NCI-H1105 (cell line): Measurements from ENCODE around the gene CDHR2.
"Not testable (repeated sequence)": the region's sequence is repeated elsewhere in the genome, so short reads cannot be mapped to it uniquely, and the experiment has no call there.

Source experiments
- DNase-seq: peaks from one replicate; lab custom pipeline; 2025; lab: John Stamatoyannopoulos, UW

The CDHR2 gene

DNA sequence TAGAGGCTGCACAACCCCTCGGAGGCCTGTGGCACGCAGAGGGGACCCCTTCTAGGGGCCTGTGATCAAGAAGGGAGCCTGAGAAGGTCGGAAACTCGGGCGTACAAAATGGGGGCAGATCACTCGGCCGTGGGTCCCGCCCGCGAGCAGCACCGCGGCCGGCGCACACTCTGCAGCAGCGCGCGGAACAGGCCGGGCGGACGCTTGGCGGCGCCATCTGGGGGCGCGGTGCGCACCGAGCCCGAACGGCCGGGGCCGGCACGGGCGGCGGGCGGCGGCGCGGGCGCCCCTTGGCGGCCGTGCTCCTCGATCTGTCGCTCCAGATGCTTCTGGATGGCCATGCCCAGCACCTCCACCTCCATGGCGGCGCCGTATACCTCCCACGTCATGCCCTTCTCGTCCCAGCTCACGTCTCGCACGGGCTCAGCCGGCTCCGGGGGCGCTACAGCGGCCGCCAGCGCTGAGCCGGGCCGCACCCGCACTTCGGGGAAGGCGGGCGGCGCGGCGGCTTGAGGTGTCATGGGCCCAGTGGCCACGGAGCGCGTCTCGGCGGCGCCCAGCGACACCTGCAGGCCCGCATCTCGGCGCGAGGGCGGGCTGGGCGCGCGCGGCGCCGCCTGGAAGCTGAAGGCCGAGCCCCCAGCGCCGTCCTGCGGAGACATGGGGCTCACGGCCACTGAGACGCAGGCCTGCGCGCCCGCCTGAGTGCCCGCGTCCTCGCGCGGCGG is 47.7 kb downstream of the CDHR2 start:
- no peak for DNase-seq

DNA sequence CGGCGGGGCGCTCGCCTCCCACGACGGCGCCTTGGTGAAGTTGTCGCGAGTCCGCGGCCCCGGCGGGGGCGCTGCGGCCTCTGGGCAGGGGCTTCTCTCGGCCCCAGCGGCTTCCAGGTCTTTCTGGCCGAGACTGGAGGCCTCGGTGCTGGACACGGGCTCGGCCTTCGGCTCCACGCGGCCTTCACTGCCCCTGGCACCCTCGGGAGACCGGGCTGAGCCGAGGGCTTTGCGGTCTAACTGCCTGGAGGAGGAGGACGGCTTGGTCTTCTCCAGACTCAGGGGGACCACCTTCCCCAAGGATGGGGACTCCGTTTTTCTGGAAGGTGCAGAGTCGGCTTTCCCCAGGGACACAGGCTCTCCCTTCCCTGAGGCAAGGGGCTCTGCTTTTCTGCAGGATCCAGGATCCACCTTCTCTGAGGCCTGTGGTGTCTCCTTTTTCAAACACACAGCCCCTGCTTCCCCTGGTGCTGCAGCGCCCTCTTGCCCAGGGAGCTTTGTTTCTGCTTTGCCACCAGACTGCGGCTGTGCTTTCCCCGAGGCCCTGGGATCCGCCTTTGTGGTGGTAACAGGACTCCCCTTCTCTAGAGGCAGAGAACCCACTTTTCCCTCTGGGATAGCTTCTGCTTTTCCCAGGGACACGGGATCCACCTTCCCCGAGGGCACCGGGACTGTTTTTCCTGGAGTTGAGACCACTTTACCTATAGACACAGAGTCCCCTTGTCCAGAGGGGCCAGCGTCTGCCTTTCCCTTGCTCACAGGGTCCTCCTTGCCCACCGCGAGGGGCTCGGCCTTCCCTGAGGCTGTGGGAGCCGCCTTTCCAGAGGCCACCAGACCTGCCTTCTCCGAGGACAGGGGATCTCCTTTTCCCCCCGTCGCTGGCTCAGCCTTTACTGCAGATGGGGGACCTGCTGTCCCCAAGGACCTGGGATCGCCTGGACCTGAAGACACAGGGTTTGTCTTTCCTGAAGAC is 48.6 kb downstream of the CDHR2 start:
- DNase-seq = no peak

DNA sequence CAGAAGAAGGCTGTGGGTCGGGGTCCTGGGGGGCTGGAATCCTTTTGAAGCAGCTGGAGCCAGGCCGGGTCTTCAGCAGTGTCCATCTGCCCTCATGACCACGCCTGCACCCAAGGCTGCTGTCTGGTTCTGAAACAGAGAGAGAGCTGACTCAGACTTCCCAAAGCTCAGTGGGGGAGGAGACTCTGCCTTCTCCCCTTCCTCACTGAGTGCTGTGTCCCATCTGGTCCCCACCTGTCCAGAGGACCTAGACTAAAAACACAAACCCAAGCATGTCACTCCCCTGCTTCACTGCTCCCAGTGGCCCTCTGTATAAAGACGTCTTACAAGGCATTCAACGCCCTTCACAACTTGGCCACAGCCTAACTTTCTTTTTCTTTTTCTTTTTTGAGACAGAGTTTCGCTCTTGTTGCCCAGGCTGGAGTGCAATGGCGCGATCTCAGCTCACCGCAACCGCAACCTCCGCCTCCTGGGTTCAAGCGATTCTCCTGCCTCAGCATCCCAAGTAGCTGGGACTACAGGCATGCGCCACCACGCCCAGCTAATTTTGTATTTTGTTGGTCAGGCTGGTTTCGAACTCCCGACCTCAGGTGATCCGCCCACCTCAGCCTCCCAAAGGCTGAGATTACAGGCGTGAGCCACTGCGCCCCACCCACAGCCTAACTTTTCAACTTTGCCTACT is 50.7 kb downstream of the CDHR2 start:
- DNase-seq = not testable (repeated sequence)

DNA sequence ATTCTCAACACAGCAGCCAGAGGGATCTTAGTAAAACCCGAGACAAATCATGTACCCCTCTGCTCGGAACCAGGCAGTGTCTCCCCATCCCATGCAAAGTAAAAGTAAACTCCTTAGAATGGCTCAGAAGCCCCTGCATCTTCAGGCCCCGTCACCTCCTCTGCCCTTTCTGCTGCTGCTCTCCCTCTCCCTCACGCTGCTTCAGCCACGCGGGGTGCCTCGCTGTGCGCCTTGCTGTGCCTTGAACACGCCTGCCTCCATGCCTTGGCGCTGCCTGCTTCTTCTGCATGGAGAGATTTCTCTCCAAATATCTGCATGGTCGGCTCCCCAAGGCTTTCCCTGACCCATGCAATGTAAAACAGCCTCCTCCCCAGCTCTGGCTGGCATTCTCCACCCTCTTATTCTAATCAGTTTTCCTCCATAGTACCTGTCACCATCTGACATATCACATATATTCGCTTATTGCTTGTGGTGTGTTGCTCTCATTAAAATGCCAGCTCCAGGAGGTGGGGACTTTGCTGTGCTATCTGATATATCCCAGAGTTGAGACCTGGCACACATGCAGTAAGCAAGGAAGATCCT is 52.9 kb downstream of the CDHR2 start:
- no peak for DNase-seq

DNA sequence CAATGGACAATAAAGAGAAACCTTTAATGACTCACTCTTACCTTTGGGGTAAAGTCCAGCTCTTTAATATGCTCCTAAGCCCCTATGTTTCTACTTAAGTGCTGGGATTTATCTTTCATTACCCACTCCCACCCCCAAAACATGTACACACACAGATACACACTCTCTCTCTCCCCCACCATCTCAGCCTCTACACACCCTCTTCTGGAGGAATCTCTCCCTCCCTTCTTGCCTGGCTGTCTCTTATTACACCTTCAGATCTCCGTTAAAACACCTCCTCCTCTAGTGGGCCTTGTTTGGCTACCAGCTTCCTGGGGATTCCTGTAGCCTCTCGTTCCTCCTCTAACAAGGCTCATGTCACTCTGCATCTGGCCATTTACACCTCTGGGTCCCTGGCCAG is 53.9 kb downstream of the CDHR2 start:
- DNase-seq = no peak

DNA sequence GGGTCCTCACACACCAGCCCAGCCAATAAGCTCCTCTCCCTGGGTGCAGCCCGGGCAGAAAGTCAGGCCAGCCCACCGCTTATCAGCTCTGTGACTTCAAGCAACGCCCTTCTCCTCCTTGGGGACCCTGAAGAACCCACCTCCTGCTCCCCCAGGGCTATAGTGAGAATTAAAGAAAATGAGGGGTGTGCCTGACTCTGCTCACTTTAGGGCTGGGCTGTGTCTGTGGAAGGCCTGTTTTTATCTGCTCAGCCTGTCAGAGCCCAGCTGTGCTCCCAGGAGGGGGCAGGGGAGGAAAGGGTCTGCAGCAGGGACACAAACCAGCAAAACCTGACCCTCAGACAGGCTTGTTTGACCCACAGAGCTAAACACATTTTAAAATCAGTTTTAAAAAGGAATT is 56.9 kb downstream of the CDHR2 start:
- DNase-seq = no peak

DNA sequence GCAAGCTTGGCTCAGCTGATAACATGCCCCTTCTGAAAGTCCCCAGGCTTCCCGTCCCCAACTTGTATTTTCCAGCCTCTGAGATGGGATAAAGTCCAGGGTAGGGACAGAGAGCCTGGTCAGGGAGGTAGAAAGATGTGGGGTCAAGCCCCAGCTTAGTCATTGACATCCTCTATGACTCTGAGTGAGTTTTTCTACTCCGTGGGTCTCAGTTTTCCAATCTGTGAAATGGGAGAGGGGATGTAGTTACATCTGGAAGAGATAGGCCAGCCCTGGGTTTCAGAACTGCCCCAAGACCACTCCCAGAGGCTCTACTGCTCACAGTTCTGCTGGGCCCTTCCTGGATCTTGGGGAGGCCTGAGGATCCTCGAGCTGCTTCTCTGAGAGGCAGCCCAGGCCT is 57.7 kb downstream of the CDHR2 start:
- no peak for DNase-seq

DNA sequence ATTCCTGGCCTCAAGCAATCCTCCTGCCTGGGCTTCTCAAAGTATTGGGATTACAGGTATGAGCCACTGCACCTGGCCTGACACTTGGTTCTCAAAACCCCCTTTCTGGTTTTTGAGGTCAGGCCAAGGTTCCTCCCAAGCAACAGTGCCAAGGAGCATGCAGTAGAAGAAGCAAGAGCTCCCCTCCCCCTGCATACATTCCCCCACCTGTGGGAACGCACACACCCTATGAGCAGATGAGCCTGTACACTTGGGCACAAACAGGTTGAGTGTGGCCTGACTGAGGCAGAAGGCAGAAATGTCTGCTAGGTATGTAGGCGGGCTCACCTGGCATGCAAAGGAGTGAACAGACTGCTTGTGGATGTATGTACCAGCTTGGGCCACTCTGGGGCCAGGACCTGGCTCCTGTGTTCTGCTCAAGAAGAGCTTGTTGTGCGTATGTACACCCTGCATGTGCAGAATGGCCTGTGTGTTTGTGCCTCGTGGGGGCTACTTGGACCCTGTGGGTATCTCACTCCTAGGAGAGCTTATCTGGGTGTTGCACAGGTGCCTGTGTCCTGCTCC is 59.1 kb downstream of the CDHR2 start:
- DNase-seq = no peak

DNA sequence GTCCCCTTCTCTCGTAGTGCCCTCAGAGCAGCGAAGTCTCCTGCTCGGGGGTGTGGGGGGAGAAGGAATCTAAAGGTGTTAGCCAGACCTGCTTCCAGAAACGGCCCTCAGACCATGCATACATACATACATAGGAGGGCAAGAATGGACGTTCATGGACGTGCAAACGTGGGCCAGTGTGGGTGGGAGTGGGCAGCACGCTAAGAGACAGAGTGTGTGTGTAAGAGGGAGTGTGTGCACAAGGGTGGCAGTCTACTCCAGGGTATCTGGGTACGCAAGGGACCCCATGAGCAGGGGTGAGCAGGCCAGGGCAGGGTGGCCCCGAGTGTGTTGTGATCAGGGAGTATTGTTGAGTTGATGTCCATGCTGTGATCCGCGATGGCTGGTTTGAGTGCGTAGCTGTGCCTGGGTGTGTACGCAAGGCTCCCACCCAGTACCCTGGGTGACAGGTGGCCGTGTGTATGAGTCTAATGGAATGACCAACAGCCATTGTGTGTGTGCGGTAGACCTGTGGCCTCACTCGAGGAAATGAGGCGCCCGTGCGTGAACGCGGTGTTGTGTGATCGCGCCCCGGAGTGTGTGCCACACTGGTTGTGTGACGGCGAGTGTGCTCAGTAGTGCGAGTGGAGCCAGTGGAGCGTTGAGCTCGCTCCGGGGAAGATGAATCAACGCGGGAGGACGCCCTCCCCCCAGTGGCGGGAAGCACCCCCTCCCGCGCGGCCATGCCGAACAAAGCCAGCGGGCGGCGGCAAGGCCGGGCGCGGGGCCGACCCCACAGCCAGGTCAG is 60.0 kb downstream of the CDHR2 start:
- no peak for DNase-seq

DNA sequence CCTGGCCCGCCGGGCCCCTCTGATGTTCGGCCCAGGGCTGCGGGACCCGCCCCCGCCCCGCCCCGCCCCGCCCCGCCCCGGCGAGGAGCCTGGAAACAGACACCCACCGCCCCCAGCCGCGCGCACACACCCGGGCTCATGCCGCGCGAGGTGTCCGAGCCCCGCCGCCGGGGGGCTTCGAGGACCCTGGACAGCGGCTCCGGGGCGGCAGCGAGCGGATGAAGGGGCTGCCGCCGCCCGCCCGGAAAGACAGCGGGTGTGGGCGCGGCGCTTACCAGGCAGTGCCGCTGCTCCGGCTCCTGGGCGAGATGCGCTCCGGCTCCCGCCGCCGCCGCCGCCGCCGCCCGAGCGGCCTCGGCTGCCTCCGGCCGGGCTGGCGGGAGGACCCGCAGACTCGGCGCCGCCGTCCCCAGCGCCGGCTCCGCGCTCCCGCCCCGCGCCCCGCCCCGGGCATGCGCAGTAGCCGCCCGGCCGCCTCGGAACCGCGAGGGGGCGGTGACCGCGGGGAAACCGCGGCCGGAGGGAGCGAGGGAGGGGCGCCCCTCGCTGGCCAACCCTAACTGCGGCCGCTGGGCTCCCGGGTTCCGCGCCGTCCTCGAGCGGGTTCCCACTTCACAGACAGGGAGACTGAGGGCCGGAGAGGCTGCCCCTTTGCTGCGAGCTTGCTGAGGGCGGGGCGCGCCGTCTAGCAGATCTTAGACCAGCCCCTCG is 60.7 kb downstream of the CDHR2 start, which contains the start of gene GPRIN1:
GPRIN1 (minus strand) TSS at position 433 of the 711 bp plus-strand sequence. CDS start 10,322 bp downstream, outside the sequence.
- peak; percentile 68 for DNase-seq

DNA sequence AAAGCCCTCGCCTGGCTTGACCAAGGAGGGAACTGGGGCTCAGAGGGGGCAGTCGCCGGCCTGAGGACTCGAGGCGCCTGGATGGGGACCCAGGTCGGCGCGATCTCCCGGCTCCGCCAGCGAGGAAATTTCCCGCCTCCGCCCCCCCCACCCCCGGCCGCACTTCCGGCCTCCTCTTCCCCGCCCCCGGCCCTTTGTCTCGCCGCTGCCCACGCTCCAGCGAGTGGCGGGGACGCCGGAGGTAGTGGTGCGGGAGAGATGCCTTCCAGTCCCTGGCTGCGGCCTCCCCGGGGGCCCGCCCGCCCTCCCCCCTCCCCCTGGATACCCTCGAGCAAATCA is 61.3 kb downstream of the CDHR2 start:
- DNase-seq = no peak

DNA sequence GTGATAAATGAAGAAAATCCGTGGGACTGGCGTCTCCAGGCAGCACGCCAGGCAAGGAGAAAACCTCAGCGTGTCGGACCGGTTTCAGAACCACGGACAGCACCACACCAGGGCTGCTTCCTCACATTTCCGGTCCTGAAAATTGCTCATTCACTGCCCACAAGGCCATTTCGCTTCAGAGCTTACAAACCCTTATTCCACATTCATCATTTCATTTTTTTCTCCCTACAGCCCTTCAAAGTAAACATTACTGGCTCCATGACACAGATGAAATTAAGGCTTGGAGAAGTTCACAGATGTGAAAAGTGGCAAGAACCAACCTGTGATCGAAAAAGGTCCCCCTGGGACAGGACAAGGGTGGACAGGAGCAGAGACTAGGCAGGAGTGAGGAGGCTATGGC is 62.3 kb downstream of the CDHR2 start:
- DNase-seq = no peak

DNA sequence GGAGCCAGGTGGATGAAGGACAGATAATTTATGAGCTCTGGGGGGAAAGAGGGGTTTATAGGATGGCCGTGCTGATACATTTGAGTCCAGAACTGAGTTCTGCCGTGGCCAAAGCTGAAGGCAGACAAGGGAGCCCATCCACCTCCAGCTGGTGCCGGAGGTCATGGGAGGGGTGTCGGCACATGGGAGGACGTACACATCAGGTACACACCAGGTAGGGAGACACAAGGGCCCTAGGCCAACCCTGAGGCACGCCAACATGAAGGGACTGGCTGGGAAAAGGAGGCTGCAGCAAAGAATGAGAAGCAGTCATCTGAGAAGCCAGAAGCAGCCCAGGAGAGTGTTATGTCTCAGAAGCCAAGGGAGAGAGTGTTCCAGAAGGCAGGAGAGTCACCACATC is 62.9 kb downstream of the CDHR2 start:
- no peak for DNase-seq

DNA sequence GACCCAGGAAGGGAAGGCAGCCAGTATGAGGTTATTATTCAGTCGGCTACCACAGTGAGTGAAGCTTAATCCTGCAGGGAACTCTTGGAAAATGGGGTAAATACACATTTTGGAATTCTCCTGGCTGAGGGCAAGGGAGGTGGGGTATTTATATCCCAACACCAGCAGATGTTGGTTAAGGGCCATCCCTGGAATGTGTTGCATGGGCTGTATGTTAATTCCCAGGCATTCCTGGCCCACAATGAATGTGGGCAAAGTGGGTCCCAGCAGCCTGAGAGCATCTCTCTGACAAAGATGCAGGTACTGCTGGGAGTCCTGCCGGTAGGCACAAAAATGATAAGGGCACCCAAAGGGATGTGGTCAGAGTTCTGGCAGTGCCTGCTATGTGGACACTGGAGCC is 63.7 kb downstream of the CDHR2 start:
- DNase-seq = no peak

DNA sequence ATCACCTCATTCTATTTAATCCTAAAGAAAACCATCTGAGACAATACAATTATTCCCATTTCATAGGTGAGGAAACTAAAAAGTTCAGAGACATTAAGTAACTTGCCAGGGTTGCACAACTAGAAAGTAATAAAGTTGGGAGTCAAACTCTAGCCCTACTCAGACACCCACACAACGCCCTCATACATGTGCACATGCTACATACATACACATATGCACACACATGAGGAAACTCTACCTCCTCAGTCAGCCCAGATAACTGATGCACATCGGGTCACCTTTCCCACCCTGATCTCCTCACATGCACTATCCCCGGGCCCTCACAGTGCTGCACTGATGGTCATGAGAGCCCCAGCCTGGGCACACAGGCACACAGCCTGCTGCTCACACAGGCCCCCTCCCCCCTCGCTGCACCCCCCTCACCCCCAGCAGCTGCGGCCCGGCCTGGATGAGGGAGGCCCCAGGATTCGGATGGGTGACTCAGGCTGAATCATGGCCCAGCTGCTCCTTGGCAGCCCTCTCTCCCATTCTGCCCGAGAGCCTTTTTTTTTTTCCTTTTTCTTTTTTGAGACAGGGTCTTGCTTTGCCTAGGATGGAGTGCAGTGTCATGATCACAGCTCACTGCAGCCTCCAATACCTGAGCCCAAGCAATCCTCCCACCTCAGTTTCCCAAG is 65.8 kb downstream of the CDHR2 start:
- no peak for DNase-seq

DNA sequence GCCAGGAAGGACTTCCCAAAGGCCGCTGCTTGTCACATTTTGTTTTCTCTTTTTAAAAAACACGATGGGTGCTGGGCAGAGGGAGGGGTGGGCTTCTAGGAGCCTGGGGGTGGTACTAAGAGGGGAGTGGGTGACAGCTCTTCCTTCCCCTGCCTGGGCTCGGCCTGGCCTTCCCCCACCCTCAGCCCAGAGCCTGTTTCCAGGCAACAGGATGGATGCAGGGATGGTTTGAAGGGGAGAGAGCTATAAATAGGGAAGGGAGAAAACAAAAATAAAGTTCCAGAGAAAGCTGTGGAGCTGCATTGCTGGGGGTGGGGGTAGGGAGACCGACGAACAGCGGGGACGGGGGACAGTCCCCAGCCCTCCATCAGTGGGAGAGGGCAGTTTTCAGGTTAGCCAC is 67.4 kb downstream of the CDHR2 start:
- no peak for DNase-seq

DNA sequence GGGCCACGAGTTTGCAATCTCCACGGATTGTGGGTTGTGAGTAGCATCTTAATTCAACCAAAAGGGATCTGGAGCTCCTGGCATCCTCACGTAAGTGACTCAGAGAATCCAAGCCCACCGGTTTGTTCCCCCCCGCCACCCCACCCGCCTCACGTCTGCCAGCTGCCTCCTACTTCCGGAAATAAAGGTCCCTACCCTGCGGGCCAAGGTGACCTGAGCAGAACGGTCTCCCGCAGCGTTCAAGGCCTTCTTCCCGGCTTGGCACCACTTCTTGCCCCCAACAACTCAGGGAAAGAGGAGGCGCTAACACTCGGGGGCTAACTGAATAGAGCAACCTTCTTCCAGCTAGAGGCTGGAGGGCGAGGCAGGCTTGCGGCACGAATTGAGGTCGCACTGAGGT is 69.6 kb downstream of the CDHR2 start:
- no peak for DNase-seq

DNA sequence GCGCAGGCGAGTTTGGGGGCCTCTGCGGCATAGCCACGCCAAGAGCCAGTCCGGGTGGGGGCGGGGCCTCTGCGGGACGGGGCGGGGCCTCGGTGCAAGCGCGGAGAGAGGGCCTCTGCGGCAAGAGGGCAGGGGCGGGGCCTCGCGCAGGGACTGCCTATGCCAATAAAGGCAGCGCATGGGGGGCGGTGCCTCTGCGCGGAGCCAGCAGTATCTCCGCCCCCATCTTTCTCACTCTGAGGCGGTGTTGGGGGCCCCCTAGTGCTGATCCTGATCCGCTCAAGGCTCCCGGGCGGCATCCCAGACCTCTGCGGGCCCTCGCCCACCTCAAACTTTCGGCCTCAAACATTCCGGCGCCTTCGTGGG is 70.0 kb downstream of the CDHR2 start:
- DNase-seq = no peak

DNA sequence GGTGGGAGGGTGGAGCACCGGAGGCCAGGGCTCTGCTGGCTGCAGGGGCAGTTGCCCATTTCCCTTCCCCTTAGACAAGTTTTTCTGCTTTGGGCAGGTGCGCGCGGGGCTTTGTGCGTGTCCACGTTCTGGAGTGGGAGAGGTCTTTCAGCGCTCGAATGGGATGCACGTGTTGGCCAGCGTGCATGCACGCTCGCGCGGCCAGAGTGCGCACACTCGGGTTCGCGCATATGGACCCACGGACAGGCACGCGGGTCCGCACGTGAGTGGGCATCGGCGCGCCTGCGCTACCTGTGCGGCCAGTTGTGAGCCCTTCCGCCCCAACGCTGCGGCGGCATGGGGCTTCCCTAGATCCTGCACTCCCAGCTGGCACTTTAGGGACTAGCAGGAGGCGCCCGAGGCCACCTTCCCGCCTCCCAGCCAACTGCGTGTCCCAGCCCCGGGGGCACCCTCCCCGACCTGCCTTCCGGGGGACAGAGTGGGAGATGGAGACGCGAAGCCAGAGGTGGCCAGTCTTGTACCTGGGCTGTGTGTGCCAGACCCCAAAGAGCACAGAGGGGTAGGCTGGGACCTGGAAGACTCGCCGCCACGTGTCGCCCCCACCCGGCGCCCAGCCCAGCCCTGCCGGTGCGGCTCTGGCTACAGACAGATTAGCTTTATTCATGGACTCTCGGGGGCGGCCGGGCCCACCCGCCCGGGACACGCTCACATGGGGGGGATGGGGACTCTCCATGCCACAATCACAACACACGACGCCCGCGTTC is 70.6 kb downstream of the CDHR2 start:
- no peak for DNase-seq
